HTR-8/SVneo (cell line): ENCODE results near the gene TRRAP.
A peak's percentile ranks its signal among the peaks of the same experiment; 100 is the strongest.
"Not testable (repeated sequence)": the region's sequence is repeated elsewhere in the genome, so short reads cannot be mapped to it uniquely, and the experiment has no call there.

ENCODE experiments used
- DNase-seq: peaks from one replicate; pipeline ENCODE4 v3.0.0; 2011; ENCODE audit warnings: low spot score, mixed read lengths; ENCODE audit not compliant: insufficient read length
- FAIRE-seq: peaks from 2 replicates; lab custom pipeline; 2011; peaks lifted over from hg19 to GRCh38; lab: Jason Lieb, UNC

TRRAP gene

DNA sequence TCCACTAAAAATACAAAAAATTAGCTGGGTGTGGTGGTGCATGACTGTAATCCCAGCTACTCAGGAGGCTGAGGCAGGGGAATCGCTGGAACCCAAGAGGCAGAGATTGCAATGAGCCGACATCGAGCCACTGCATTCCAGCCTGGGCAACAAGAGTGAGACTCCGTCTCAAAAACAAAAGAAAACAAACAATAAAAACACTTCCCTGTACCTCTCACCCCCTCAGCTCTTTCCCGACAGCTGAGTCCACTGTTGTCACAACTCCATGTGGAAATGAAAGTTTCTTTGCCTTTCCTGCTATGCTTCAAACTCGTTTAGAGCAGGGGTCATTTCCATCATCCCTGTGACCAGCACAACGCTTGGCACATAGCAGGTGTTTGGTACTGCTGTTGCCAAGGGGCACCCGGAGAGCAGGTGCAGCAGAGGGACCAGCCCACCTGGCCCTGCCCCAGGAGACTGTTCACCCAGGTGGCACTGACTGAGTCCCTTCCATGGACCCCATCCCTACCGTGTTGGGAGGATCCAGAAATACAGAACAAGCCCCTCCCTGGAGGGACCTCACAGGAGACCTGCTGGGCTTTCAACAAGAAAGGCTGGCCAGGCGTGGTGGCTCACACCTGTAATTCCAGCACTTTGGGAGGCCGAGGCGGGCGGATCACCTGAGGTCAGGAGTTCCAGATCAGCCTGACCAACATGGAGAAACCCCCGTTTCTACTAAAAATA is 13.4 kb upstream of the TRRAP start:
- DNase-seq (no peak), FAIRE-seq (no peak)

DNA sequence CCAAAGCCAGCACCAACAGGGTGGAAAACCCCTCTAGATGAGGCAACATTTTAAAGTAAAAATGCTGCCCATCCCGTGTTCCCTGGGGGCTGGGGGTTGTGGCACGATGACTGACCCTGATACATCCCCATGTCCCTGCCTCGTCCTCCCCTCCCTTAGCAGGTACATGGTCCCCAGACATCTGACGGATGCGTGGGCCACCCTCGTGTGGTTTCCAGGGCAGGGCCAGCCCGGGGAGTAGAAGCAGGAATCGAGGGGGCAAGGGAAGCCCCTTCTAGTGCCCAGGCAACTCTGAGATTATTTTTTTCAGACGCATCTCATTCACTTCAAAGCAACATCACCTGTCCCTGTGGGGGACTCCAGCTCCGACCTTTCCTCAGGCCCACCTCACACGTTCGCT is 12.0 kb upstream of the TRRAP start:
- no peak for FAIRE-seq
- no peak for DNase-seq

DNA sequence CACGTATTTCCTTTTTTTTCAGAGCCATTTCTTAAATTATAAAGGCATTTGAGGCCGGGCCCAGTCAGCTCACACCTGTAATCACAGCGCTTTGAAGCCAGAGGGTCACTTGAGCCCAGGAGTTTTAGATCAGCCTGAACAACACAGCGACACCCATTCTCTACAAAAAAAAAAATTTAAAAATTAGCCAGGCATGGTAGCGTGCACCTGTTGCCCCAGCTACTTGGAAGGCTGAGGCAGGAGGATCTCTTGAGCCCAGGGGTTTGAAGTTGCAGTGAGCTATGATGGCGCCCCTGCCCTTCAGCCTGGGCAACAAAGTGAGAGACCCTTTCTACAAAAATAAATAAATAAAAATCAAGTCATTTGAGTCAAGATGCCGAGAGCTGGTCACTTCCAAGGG is 11.6 kb upstream of the TRRAP start:
- no peak for FAIRE-seq
- DNase-seq = no peak

DNA sequence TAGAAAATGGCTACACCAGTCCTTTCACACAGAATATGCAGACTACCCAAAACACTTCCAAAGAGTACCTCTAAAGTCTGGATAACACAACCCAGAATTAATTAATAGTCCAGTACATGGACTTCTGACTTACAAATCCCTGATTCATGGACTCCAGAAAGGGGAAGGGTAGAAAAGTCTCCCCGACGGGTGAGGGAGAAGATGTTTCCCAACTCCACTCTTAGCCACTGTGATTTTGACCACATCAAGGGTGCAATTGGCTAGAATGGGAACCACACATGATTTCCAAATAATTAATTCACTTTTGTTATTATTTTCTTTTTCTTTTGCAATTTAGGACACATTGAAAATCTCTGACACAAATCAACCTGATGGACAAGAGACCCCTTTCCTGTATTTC is 9.9 kb upstream of the TRRAP start:
- DNase-seq (no peak), FAIRE-seq (no peak)

DNA sequence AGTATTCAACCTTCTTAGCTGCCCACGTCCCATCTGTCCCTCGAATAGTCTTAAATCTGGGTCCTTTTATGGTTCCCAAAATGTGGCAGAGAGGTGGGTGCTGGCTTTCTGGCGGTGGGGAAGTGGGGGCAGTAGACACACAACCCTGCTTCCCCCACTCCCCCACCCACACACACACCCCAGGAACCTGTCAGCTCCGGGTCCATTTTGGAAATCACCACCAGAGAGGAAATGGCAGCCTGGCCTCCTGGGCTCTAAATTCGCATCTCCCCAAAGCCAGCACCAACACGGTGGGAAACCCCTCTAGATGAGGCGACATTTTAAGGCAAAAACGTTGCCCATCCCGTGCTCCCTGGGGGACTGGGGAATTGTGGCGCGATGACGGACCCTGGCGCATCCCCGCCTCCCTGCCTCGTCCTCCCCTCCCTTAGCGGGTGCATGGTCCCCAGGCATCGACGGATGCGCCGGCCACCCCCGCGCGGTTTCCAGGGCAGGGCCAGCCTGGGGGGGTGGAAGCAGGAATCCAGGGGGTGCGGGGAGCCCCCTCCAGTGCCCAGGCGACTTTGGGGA is 9.2 kb upstream of the TRRAP start:
- FAIRE-seq (no peak), DNase-seq (no peak)

DNA sequence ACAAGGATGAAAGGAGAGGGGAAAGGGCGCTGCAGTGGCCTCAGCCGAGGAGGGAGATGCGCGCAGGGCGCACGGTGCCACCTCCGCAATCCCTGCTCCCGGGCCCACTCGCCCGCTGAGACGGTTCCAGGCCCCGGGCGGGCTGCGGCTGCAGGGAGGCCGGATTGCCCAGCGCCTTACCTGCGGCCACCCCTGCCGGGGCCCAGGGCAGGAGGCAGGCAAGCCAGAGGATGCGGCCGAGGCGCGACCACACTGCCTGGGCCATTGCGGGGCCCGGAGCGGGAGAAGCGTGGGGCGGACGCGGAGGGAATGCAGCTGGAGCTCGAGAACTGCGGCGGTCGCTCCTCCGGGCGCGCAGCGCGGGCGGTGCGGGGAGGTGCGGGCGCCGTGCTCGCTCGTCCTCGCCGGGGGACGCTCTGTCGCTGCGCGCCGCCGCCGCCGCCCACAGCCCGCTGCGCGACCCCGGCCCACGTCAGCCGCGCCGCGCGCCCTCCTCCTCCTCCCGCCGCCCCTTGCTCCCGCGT is 8.7 kb upstream of the TRRAP start, which contains the start of gene TMEM130:
TSS of gene TMEM130 (minus strand) at position 418 of the 524 bp plus-strand sequence. CDS start at position 265, 153 bp downstream.
- no peak for DNase-seq
- FAIRE-seq = no peak

DNA sequence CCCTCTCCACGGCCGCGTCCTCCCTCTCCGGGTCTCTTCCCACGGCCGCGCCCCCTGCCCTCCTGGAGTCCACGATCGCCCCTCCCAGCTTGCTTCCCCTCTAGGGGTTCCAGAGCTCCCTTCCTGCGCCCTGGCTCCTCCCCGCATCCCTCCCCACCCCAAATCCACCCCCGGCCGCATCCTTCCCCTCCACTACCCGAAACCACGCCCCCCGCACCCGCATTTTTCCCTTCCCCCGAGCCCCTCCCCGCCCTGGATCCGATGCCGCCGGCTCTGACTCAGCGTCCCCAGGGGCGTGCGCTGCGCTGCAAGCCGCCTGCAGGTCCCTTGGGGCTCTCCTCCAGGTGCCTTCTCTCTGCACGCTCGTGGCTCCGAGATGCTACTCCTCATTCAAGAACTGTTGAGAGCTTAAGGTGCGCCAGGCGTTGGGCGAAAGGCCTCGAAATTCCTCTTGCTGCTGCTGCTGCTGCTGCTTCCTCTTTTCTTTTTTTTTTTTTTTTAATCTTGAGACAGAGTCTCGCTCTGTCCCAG is 8.1 kb upstream of the TRRAP start:
- FAIRE-seq (no peak), DNase-seq (peak; percentile 45)

DNA sequence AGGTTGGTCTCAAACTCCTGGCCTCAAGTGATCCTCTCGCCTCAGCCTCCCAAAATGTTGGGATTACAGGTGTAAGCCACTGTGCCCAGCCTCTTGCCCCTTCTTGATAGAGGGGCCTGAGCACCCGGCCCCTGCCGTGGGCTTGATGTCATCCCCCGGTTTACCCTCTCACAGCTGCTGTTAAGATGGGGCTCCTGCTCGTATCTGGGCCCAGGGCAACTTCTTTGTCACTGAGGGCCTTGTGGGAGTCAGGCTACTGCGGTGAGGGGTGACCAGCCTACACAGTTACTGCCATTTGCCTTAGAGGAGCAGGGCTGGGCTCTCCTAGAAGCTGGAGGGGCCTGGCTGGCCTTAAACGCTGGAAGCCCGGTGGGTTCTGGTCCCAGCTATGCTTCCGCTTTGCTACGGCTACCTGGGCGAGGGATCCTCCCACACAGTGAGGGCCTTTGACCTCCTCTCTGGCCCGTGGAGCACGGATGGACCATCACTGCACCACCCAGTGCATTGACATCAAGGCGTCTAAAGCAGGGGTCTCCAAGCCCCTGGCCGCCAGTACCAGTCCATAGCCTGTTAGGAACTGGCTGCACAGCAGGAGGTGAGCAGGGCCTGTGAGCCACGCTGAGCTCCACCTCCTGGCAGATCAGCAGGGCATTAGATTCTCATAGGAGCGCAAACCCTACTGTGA is 7.4 kb upstream of the TRRAP start:
- no peak for FAIRE-seq
- DNase-seq = no peak

DNA sequence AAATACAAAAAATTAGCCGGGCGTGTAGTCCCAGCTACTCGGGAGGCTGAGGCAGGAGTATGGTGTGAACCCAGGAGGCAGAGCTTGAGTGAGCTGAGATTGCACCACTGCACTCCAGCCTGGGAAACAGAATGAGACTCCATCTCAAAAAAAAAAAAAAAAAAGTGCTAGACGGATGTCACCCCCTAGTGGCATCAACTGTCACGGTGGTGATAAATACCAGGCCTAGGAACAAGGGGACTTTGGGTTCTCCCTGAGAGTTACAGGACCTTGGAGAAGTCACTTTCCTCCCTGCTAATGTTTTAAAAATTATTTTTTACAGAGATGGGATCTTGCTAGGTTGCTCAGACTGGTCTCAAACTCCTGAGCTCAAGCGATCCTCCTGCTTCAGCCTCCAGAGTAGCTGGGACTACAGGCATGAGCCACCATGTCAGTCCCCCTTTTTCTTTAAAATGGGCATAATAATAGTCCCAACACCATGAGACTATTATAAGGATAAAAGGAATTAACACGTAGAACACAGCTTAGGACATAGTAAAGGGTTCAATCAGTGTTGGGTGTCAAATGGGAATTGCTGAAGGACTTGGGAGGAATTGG is 5.9 kb upstream of the TRRAP start:
- FAIRE-seq = no peak

DNA sequence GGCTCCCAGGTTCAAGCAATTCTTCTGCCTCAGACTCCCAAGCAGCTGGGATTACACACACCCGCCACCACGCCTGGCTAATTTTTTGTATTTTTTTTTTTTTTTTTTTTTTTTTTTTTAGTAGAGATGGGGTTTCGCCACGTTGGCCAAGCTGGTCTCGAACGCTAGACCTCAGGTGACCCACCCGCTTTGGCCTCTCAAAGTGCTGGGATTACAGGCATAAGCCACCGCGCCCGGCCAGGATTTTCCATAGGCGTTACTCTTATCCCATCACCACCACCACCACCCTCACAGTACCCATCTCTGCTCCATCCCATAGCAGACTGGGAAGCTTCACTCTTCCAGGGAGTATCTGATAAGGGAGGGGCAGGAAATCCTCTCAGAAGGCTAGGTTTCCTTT is 4.7 kb upstream of the TRRAP start:
- DNase-seq, FAIRE-seq: not testable (repeated sequence)

More for the DNA sequence above, 5.9 kb upstream of the TRRAP start:
- DNase-seq = no peak

DNA sequence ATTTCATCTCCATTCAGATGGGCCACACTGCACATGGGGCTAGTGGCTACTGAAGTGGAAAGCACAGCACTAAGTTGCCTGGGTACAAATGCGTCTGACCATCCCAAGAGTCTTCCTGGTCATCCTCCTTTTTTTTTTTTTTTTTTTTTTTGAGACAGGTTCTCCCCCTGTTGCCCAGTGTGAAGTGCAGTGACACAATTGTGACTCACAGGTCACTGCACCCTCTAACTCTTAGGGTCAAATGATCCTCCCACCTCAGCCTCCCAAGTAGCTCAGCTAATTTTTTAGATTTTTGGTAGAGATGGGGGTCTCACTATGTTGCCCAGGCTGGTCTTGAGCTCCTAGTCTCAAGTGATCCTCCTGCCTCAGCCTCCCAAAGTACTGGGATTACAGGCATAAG is 3.4 kb upstream of the TRRAP start:
- DNase-seq (no peak), FAIRE-seq (no peak)

DNA sequence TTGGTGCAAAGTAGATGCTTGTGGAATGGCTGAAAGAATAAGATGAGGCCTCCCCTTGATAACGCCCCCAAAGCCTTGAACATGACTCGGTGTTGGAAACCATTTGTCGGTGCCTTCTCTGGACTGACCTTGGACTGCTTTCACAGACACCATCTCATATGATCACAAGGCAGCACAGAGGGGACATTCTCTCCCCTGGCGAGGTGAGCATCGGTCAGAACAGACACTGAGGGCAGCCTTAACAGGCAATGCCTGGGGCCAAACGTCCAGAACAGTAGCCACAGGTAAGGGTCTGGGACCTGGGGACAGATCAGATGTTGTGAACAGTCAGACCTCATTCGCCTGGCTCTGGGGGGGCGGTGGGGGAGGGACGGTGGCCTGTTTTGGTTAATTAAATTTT is 2.8 kb upstream of the TRRAP start:
- FAIRE-seq (no peak), DNase-seq (no peak)

DNA sequence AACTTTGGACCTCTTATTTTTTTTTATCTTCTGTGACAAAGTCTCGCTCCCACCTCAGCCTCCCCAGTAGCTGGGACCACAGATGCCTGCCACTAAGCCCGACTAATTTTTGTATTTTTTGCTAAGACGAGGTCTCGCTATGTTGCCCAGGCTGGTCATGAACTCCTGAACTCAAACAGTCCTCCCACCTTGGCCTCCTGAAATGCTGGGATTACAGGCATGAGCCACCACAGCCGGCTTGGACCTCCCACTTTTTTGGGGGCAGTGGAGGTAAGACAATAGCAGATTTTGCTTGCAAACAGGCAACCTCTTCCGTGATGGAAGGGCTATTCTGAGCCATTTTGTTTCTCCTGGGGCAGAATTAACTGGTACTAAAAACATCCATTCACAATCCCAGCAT is 1.2 kb upstream of the TRRAP start:
- DNase-seq = no peak
- no peak for FAIRE-seq

DNA sequence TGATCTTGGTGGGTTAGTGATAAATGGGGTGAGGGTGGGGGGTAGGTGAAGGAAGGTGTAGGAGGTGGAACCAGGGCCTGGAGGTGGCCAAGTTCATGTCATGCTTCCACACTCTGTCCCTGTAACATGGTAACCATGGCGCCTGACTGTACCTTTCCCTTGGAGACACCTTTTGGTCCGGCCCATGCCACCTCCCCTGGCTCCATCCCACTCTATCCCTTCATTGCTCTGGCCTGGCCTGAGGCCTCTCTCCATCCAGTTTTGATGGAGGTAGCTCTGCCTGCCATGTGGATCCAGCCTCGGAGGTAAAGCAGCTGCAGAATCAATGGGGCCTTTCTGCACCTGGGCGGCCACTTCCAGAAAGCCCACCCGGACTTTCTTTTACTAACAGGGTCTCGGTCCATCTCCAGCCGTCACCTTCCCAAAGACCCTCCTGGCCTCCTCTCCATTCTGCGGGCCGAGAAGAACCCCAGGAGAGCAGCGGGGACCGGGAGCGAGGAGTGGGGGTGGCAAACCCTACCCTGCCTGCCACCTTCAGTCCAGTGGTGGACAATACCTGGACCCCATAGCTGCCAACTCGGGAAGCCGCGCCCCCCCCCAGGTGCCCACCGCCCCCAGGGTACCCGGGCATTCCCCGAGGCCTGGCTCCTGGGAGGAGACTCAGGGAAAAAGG is 504 bp upstream of the TRRAP start:
- FAIRE-seq = no peak

DNA sequence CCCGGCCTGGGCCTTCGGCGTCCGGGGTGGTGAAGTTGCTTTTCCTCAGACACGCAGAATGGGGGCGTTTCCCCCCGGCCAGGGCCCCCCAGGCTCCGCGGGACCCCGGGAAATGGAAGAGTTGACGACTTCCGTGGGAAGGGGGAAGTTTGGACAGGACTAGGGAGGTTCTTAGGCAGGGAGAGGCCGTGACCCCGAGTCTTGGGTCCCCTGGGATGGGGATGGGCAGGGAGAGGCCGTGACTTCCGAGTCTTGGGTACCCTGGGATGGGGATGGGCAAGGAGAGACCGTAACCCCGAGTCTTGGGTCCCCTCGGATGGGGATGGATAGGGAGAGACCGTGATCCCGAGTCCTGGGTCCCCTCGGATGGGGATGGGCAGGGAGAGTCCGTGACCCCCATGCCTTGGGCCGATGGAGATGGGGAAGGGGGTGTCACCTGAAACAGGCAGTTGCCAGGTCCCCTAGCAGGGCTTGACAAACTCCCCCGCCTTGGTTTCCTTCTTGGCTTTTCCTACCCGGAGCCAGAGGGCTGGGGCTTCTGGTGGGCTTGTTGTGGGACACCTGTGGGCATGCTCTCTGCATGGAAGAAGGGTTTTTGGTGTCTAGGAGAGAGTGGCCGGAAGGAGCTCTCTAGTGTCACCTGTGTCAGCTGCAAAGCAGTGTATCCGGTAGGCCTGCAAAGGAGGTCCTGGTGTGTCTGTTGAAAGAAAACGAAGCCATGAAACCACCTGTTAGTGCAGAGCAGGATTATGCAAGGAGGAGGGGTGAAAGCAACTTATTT is 1.1 kb downstream of the TRRAP start:
- DNase-seq (no peak), FAIRE-seq (no peak)

More for the DNA sequence above, 504 bp upstream of the TRRAP start:
- DNase-seq = no peak

DNA sequence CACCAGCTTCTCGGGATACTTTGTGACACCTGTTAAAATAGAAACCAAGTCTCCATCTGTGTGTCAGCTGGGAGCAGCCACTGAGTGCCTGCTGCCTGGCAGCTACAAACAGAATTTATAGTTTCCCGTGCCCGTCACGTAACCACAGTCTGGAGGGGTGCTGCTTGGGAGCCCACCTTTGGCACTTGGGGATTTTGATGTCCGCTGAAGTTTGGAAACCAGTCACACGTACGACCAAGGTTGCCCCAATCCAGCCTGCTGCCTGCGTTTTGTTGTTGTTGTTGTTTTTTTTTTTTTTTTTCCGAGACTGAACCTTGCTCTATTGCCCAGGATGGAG is 1.6 kb downstream of the TRRAP start:
- FAIRE-seq = no peak
- no peak for DNase-seq

DNA sequence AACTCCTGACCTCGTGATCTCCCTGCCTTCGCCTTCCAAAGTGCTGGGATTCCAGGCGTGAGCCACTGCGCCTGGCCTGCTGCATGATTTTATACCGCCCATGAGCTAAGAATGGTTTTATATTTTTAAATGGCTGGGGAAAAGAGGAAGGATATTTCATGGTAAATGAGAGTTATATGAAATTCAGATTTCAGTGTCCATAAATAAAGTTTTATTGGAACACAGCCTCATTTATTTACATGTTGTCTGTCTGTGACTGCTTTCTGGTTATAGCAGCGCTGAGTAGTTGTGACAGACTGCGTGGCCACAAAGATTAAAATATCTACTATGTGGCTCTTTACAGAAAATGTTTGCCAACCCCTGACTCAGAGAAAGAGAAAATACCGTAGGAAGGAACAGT is 2.2 kb downstream of the TRRAP start:
- FAIRE-seq = no peak
- DNase-seq = no peak

DNA sequence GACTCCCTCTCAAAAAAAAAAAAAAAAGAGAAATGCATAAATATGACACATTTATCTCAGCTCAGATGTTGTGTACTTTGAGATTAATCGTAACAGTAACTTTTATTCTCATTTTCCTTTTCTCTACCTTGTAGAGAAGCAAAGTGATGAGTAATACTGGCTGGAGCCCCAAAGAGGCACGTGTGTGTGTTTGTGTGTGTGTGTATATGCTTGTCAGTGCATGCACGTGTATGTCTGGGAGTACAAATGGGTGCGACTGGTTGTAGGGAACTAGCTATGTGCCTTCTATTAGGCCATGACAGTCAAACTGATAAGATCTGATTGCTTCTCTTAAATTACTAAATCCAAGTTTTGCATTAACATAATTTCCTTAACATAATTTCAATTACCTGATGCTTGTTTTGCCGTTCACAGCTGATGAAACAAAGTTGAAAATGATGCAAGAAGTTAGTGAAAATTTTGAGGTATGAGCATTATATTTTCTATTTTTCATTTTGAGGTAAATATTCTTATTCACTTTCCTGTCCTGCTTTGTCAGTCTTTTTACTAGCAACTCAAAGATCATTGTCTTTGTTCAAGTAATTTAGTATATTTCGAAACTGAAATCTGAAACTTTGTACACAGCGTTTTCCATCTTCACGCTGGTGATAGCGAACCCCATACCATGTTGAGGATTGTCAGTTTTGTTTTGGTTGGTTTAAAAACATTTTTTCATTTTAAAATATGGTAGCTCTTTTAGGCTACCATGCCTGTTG is 3.4 kb downstream of the TRRAP start:
- FAIRE-seq = no peak
- DNase-seq = no peak

DNA sequence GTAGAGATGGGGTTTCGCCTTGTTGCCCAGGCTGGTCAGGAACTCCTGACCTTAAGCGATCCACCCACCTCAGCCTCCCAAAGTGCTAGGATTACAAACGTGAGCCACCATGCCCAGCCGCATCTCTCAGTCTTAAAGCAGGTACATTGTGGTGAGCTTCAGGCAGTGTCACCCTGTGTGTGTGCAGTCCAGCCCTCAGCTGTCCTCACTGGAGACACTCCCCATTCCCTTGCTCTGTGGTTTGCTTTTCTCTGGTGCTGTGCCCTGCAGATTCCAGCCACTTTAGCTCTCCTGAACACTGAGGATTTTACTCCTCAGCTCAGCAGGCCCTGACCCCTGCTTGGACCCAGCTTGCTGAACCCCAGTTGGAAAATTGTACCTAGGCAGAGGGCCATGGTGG is 6.1 kb downstream of the TRRAP start:
- FAIRE-seq (no peak), DNase-seq (no peak)
